Ovary (tissue), 9 donors: ENCODE measurements around the gene POU3F3. TPM values are rescaled to one million over a fixed set of nuclear protein-coding genes. Genes with fewer than 3 reads are reported as not detected.

Source experiments
- DNase-seq, 5 donors: peaks; one replicate each; pipeline ENCODE4 v3.0.0-alpha.2; 2019 to 2020
- H3K27ac ChIP-seq, 2 donors: fragments of 200-600 bp; one replicate each; pipeline versions ENCODE4 v1.5.1 to v1.8.0; 2019 to 2022
- H3K27me3 ChIP-seq: fragments of 200-600 bp; one replicate; pipeline ENCODE4 v1.8.0; 2022
- H3K36me3 ChIP-seq: fragments of 200-600 bp; sonication (generic); one replicate; pipeline ENCODE4 v1.5.1; 2019
- H3K4me1 ChIP-seq: one replicate; pipeline ENCODE4 v1.8.1; 2013; ENCODE audit warnings: mild to moderate bottlenecking, moderate library complexity; ENCODE audit not compliant: insufficient read depth
- H3K4me3 ChIP-seq: fragments of 200-600 bp; sonication (generic); one replicate; pipeline ENCODE4 v1.5.1; 2017
- H3K9me3 ChIP-seq, 2 donors: fragments of 200-600 bp in 1 of 2; sonication (generic) in 1 of 2; one replicate each; pipeline versions ENCODE4 v1.5.1 to v1.8.1; 2013 to 2019; ENCODE audit warnings: mild to moderate bottlenecking in 1 of 2, moderate library complexity in 1 of 2
- CTCF ChIP-seq, 3 donors: fragments of 450-650 bp in 2 of 3; fragments of 200-600 bp in 1 of 3; IDR thresholded peaks; one replicate each; pipeline versions ENCODE4 v1.5.1 to v1.8.0; 2016 to 2022; ENCODE audit warnings: antibody characterized with exemption in 3 of 3, mild to moderate bottlenecking in 1 of 3
- EP300 ChIP-seq: sonication (generic); formaldehyde crosslinking; IDR thresholded peaks from one replicate; pipeline ENCODE4 v1.6.1; 2017; ENCODE audit warnings: antibody characterized with exemption
- POLR2A ChIP-seq: fragments of 450-650 bp; IDR thresholded peaks from one replicate; pipeline ENCODE4 v1.6.1; 2017; ENCODE audit warnings: antibody characterized with exemption, mild to moderate bottlenecking, moderate library complexity
- WGBS, 3 donors: extraction: QIAGEN DNeasy Blood & Tissue Kit in 1 of 3; methylation state at CpG; one replicate each; pipeline versions ENCODE4 v1.1.5 to v1.1.7; 2013 to 2017; 5-methylcytosine and 5-hydroxymethylcytosine counted together
- intact Hi-C, 4 donors: fragments of 100-400 bp; cut with DNase I; formaldehyde crosslinking; loops; one replicate each; pipeline versions ENCODE4 v1.11.0 to v1.15.1; 2022 to 2023
- polyA plus RNA-seq, 2 donors: library from polyadenylated mRNA; stranded (reverse); fragments of 200-250 nt in 1 of 2; fragments of 350-450 nt in 1 of 2; fragmentation: Illumina TruSeq in 1 of 2; extraction: RNeasy Lipid Tissue Mini Kit (QIAGEN cat#74804) in 1 of 2; gene quantifications; one replicate each; pipeline ENCODE4 v1.2.3, GENCODE V29; 2013 to 2014
- total RNA-seq, 7 donors: library from RNA; depleted of rRNA in 2 of 7; stranded (reverse); fragments of >200 nt in 2 of 7; fragmentation: NEBNext Ultra II Directional in 3 of 7; extraction: Animal tissue kit (Norgen Biotek cat#: 25700) in 3 of 7; gene quantifications; one replicate each; pipeline versions ENCODE4 v1.1.0 to v1.2.4, GENCODE V29; 2016 to 2023
- donor health status: DM: no; HTN: no; CAD: no; lungs with moderate emphysema.
- donor health status: DM: no; HTN: no; CAD: no.
- donor health status: Bipolar disorder and iron deficiency.
- donor health status: DM: yes; HTN: yes; CAD: no.
- donor health status: DM: no; HTN: no; CAD: no.
- donor health status: DM: yes; HTN: yes; CAD: no.

The POU3F3 gene
- total and polyA plus RNA-seq, 9 donors, result 0.10 to 0.63 (median 0.10) TPM; not detected in 6

- no peaks in the 10 kb centered on the region for H3K36me3 ChIP-seq
- no peak overlapping the region for H3K27ac ChIP-seq
- DNase-seq, result no peak
- intact Hi-C loops, result no loop called here
- peaks cover under 1% of the 10 kb centered on the region for H3K4me1 ChIP-seq
- H3K27me3 ChIP-seq, result peaks cover 5% of the 10 kb centered on the region
- no peaks in the 10 kb centered on the region for H3K9me3 ChIP-seq
- H3K4me3 ChIP-seq, result no peak overlapping the region
- no peak for TF ChIP-seq CTCF (IDR thresholded peaks at IDR 0.05)
- TF ChIP-seq POLR2A, result no peak
- TF ChIP-seq EP300, result no peak
- 1% methylated on average over 49 to 51 of the region's 51 CpGs for WGBS, 3 donors
These were observed 13.2 kb downstream of the POU3F3 start for GRCh38 chr2:104866883-104867812.

GRCh38 chr2:104867813-104868504, 14.0 kb downstream of the POU3F3 start:
- WGBS, 3 donors, result 3 to 6% (median 4%) methylated on average over 33 of the region's 33 CpGs
- Histone ChIP-seq H3K4me3 (no peak overlapping the region), H3K36me3 (no peaks in the 10 kb centered on the region), H3K4me1 (no peaks in the 10 kb centered on the region), H3K27me3 (peaks cover 5% of the 10 kb centered on the region), H3K9me3 (no peaks in the 10 kb centered on the region), H3K27ac (no peak overlapping the region)
- TF ChIP-seq CTCF (IDR thresholded peaks at IDR 0.05) (no peak), EP300 (no peak), POLR2A (no peak)
- no peak for DNase-seq
- intact Hi-C loops, result no loop called here

GRCh38 chr2:104868505-104868866, 14.6 kb downstream of the POU3F3 start:
- no peak for TF ChIP-seq CTCF (IDR thresholded peaks at IDR 0.05)
- TF ChIP-seq EP300, result no peak
- TF ChIP-seq POLR2A, result no peak
- Histone ChIP-seq H3K27ac (no peak overlapping the region), H3K27me3 (peaks cover 5% of the 10 kb centered on the region), H3K36me3 (no peaks in the 10 kb centered on the region), H3K4me1 (no peaks in the 10 kb centered on the region), H3K4me3 (no peak overlapping the region), H3K9me3 (no peaks in the 10 kb centered on the region)
- no peak for DNase-seq
- intact Hi-C loops, result no loop called here
- 11 to 21% (median 14%) methylated on average over 4 of the region's 4 CpGs for WGBS, 3 donors

GRCh38 chr2:104870100-104870975, 16.4 kb downstream of the POU3F3 start:
- H3K36me3 ChIP-seq, result no peaks in the 10 kb centered on the region
- WGBS, 3 donors, result 11 to 32% (median 11%) methylated on average over 4 of the region's 4 CpGs
- TF ChIP-seq POLR2A (no peak), CTCF (IDR thresholded peaks at IDR 0.05) (no peak), EP300 (no peak)
- no peaks in the 10 kb centered on the region for H3K4me1 ChIP-seq
- no peak overlapping the region for H3K27ac ChIP-seq
- H3K27me3 ChIP-seq, result peaks cover 2% of the 10 kb centered on the region
- H3K9me3 ChIP-seq, result no peaks in the 10 kb centered on the region
- H3K4me3 ChIP-seq, result no peak overlapping the region
- intact Hi-C loops, result no loop called here
- no peak for DNase-seq
